ENCODE measurements around the gene MYADML2.
"Not testable (repeated sequence)": the region's sequence is repeated elsewhere in the genome, so short reads cannot be mapped to it uniquely, and the experiment has no call there.

Gene MYADML2

GRCh38 chr17:81927152-81927652, 19.8 kb downstream of the MYADML2 start:
- Mint-ChIP-seq H3K4me1 (peaks cover 45% of the 10 kb centered on the region), H3K9me3 (no peaks in the 10 kb centered on the region), H3K36me3 (peaks cover 9% of the 10 kb centered on the region), H3K27me3 (peaks cover 36% of the 10 kb centered on the region), H3K27ac (peak overlapping the region; percentile 87), H3K4me3 (peak overlapping the region; percentile 64)
- ATAC-seq = peak; percentile 46

GRCh38 chr17:81926451-81927151, 20.4 kb downstream of the MYADML2 start:
- H3K36me3 Mint-ChIP-seq = peaks cover 15% of the 10 kb centered on the region
- peak overlapping the region; percentile 92 for H3K4me3 Mint-ChIP-seq
- ATAC-seq = peak; percentile 65
- peaks cover 39% of the 10 kb centered on the region for H3K4me1 Mint-ChIP-seq
- H3K27ac Mint-ChIP-seq = peak overlapping the region; percentile 87
- peaks cover 30% of the 10 kb centered on the region for H3K27me3 Mint-ChIP-seq
- no peaks in the 10 kb centered on the region for H3K9me3 Mint-ChIP-seq

- H3K4me1 Mint-ChIP-seq = peaks cover 36% of the 10 kb centered on the region
- peaks cover 24% of the 10 kb centered on the region for H3K27me3 Mint-ChIP-seq
- H3K36me3 Mint-ChIP-seq = peaks cover 15% of the 10 kb centered on the region
- peak overlapping the region; percentile 87 for H3K27ac Mint-ChIP-seq
- ATAC-seq = no peak
- H3K4me3 Mint-ChIP-seq = peak overlapping the region; percentile 92
- H3K9me3 Mint-ChIP-seq = no peaks in the 10 kb centered on the region
Observed at GRCh38 chr17:81925860-81926450, 21.1 kb downstream of the MYADML2 start.

- no peak for ATAC-seq
- Mint-ChIP-seq H3K9me3 (no peaks in the 10 kb centered on the region), H3K4me3 (peak overlapping the region; percentile 92), H3K27ac (no peak overlapping the region), H3K36me3 (peaks cover 15% of the 10 kb centered on the region), H3K27me3 (peaks cover 13% of the 10 kb centered on the region), H3K4me1 (peaks cover 31% of the 10 kb centered on the region)
Observed at GRCh38 chr17:81924557-81925532, 22.2 kb downstream of the MYADML2 start.

- peak overlapping the region; percentile 44 for H3K27ac Mint-ChIP-seq
- H3K36me3 Mint-ChIP-seq = peaks cover 19% of the 10 kb centered on the region
- H3K27me3 Mint-ChIP-seq = peaks cover under 1% of the 10 kb centered on the region
- no peaks in the 10 kb centered on the region for H3K9me3 Mint-ChIP-seq
- ATAC-seq = no peak
- peak overlapping the region; percentile 59 for H3K4me3 Mint-ChIP-seq
- peaks cover 39% of the 10 kb centered on the region for H3K4me1 Mint-ChIP-seq
Observed at GRCh38 chr17:81923302-81924260, 23.5 kb downstream of the MYADML2 start.

GRCh38 chr17:81922566-81923301, 24.3 kb downstream of the MYADML2 start:
- H3K4me1 Mint-ChIP-seq = peaks cover 47% of the 10 kb centered on the region
- H3K27ac Mint-ChIP-seq = peak overlapping the region; percentile 44
- H3K27me3 Mint-ChIP-seq = no peaks in the 10 kb centered on the region
- no peak for ATAC-seq
- no peaks in the 10 kb centered on the region for H3K9me3 Mint-ChIP-seq
- peaks cover 19% of the 10 kb centered on the region for H3K36me3 Mint-ChIP-seq
- H3K4me3 Mint-ChIP-seq = no peak overlapping the region

- no peak overlapping the region for H3K27ac Mint-ChIP-seq
- peaks cover 19% of the 10 kb centered on the region for H3K36me3 Mint-ChIP-seq
- no peaks in the 10 kb centered on the region for H3K27me3 Mint-ChIP-seq
- no peaks in the 10 kb centered on the region for H3K9me3 Mint-ChIP-seq
- no peak for ATAC-seq
- H3K4me1 Mint-ChIP-seq = peaks cover 53% of the 10 kb centered on the region
- H3K4me3 Mint-ChIP-seq = no peak overlapping the region
Observed at GRCh38 chr17:81921996-81922565, 25.0 kb downstream of the MYADML2 start.

- no peak for ATAC-seq
- H3K36me3 Mint-ChIP-seq = peaks cover 19% of the 10 kb centered on the region
- H3K27ac Mint-ChIP-seq = no peak overlapping the region
- H3K27me3 Mint-ChIP-seq = no peaks in the 10 kb centered on the region
- H3K9me3 Mint-ChIP-seq = no peaks in the 10 kb centered on the region
- no peak overlapping the region for H3K4me3 Mint-ChIP-seq
- peaks cover 55% of the 10 kb centered on the region for H3K4me1 Mint-ChIP-seq
Observed at GRCh38 chr17:81921537-81921862, 25.5 kb downstream of the MYADML2 start.

- H3K27ac Mint-ChIP-seq = no peak overlapping the region
- ATAC-seq = no peak
- no peak overlapping the region for H3K4me3 Mint-ChIP-seq
- H3K4me1 Mint-ChIP-seq = peaks cover 55% of the 10 kb centered on the region
- H3K36me3 Mint-ChIP-seq = peaks cover 23% of the 10 kb centered on the region
- H3K9me3 Mint-ChIP-seq = no peaks in the 10 kb centered on the region
- no peaks in the 10 kb centered on the region for H3K27me3 Mint-ChIP-seq
Observed at GRCh38 chr17:81920612-81921536, 26.2 kb downstream of the MYADML2 start.

- Mint-ChIP-seq H3K36me3 (peaks cover 36% of the 10 kb centered on the region), H3K9me3 (no peaks in the 10 kb centered on the region), H3K4me1 (peaks cover 54% of the 10 kb centered on the region), H3K27ac (peak overlapping the region; percentile 79), H3K4me3 (no peak overlapping the region), H3K27me3 (no peaks in the 10 kb centered on the region)
- no peak for ATAC-seq
Observed at GRCh38 chr17:81918832-81919545, 28.0 kb downstream of the MYADML2 start.

- H3K9me3 Mint-ChIP-seq, H3K27me3 Mint-ChIP-seq: not testable (repeated sequence)
- ATAC-seq = peak; percentile 39
- peak overlapping the region; percentile 86 for H3K4me3 Mint-ChIP-seq
- peaks cover 49% of the 10 kb centered on the region for H3K4me1 Mint-ChIP-seq
- peaks cover 41% of the 10 kb centered on the region for H3K36me3 Mint-ChIP-seq
- H3K27ac Mint-ChIP-seq = peak overlapping the region; percentile 79
Observed at GRCh38 chr17:81918333-81918669, 28.7 kb downstream of the MYADML2 start.

GRCh38 chr17:81917565-81918332, 29.3 kb downstream of the MYADML2 start, which contains the start of gene SIRT7:
SIRT7 (minus strand) TSS chr17:81918176; CDS start chr17:81918131, 45 bp downstream.
- ATAC-seq = peak; percentile 88
- H3K4me1 Mint-ChIP-seq = peaks cover 44% of the 10 kb centered on the region
- peaks cover 42% of the 10 kb centered on the region for H3K36me3 Mint-ChIP-seq
- H3K9me3 Mint-ChIP-seq = no peaks in the 10 kb centered on the region
- peak within 1 kb of the TSS; percentile 86 for H3K4me3 Mint-ChIP-seq
- no peaks in the 10 kb centered on the region for H3K27me3 Mint-ChIP-seq
- peak within 1 kb of the TSS; percentile 79 for H3K27ac Mint-ChIP-seq

Data from stimulated activated memory B cell treated with anti-CD40 and anti-IgM and Interleukin-4, amounts not matched to agents 10 μg/mL and 1 μg/mL and 100 μg/mL, for 72 hours (primary cell).